GM18517 (cell line): ENCODE results near the gene CCNY.

Source experiments
- ATAC-seq: cut with Tn5 transposase; IDR thresholded peaks from one replicate; pipeline ENCODE4 v1.9.1; 2021; ENCODE audit warnings: mild to moderate bottlenecking, moderate library complexity; ENCODE audit not compliant: unreplicated experiment

The CCNY gene

GRCh38 chr10:35331894-35332640 lies 4.2 kb upstream of the CCNY start:
- no peak for ATAC-seq

- ATAC-seq = no peak
Observed at GRCh38 chr10:35334297-35334696, 2.0 kb upstream of the CCNY start.

DNA sequence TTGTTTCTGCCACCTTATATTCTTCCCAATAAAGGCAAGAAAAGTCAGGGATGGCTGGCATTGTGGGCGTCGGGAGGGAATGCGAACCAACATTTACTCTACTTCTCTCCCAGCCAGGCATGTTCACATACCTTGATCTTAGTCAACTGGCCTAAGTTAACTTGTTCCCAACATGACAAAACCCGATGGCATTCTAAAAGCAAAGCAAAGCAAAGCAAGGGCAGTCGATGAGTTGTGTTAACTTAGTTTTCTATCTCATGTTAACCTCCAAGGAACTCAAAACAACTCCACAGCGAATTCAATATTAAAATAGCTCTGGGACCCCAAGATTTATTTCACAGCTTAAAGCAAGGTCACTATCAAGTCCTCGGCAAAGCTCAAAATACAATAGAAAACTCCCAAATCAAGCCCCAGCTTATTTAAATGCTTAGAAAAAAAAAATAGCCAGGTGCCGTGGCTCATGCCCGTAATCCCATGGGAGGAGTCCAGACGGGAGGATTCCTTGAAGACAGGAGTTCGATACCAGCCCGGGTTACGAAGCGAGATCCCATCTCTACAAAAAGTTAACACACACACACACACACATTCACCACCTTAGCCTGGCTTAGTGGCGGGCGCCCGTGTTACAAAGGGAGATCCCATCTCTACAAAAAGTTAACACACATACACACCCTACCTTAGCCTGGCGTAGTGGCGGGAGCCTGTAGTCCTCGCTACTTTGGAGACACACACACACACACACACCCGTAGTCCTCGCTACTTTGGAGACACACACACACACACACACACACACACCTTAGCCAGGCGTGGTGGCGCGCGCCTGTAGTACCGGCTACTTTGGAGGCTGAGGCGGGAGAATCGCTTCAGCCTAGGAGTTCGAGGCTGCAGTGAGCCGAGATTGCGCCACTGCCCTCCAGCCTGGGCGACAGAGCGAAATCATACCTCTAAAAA lies 901 bp upstream of the CCNY start:
- peak; percentile 13 for ATAC-seq

- ATAC-seq = no peak
Observed at GRCh38 chr10:35336921-35337823, 863 bp downstream of the CCNY start.

- peak; percentile 55 for ATAC-seq
Observed at GRCh38 chr10:35339942-35340341, 3.6 kb downstream of the CCNY start.

GRCh38 chr10:35340975-35341374 lies 4.7 kb downstream of the CCNY start:
- no peak for ATAC-seq

DNA sequence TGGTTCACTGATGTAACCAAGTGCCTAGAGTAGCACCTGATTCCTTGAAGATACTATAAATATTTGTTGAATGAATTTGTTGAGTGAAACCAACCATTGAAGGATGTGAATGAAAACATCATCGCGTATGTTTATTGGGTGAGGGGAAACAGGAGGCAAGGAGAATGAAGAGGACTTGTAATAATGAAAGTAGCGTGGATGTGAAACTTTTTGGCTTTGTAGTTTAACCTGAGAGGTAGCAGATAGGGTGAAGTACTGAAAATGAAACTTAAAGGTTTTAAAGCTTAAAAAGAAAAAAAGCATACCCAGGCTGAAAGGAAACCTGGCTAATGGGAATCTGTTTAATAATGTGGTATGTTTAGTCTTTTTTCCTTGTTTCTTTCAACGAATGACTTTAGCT lies 5.2 kb downstream of the CCNY start:
- ATAC-seq = peak; percentile 93

- ATAC-seq = no peak
Observed at GRCh38 chr10:35342183-35342753, 6.0 kb downstream of the CCNY start.

DNA sequence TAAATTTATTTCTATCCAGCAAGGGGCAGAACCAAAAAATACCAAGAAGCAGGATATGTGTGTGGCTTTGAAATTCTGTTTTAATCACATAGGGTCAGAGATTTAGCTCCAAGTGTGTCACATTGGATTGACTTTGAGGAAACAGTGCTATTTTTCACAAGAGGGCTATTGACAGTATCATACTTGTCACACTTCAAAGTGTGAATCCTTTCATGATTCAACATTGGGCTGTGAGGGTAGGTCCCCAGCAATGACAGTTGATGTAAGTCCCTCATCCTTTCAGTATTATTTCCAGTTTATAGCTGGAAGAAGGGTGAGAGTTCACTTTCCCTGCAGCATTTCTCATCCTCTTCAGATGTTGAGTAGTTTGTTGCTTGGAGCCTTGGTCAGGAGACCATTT lies 7.4 kb downstream of the CCNY start:
- no peak for ATAC-seq

- ATAC-seq = no peak
Observed at GRCh38 chr10:35345383-35345742, 9.1 kb downstream of the CCNY start.

GRCh38 chr10:35346248-35346647 lies 9.9 kb downstream of the CCNY start:
- ATAC-seq = no peak

GRCh38 chr10:35347121-35347562 lies 10.8 kb downstream of the CCNY start:
- no peak for ATAC-seq

- no peak for ATAC-seq
Observed at GRCh38 chr10:35347899-35348608, 11.7 kb downstream of the CCNY start.

- ATAC-seq = no peak
Observed at GRCh38 chr10:35348609-35349388, 12.5 kb downstream of the CCNY start.

GRCh38 chr10:35349389-35349915 lies 13.1 kb downstream of the CCNY start:
- no peak for ATAC-seq

GRCh38 chr10:35351021-35351420 lies 14.7 kb downstream of the CCNY start:
- no peak for ATAC-seq

GRCh38 chr10:35352097-35352496 lies 15.8 kb downstream of the CCNY start:
- ATAC-seq = no peak

DNA sequence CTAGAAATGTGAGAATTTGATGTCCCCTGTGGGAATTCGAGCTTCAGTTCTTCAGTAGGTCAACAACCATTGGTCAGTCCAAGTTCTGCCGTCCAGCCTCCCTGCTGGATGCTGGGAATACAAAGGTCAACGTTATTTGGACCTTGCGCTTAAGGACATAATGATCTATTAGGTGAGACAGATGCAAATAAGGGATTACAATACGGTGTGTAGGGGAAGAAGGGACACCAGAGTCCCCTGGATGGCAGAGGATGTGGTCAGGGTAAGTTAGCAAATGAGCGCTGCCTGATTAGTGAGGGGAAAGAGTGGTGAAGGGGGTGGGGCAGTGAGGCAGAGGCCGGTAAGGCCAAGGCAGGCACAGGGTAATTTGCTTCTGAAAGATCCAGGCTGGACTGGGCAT lies 16.2 kb downstream of the CCNY start:
- ATAC-seq = no peak

GRCh38 chr10:35353395-35353794 lies 17.1 kb downstream of the CCNY start:
- no peak for ATAC-seq
